DOHH2 (cell line): ENCODE measurements around the gene KDM4C.

Experiments used
- H3F3A ChIP-seq: fragments of 200-600 bp; sonication (generic), shearing (Covaris generic); 2 replicates; pipeline ENCODE4 v1.6.0; 2016; ENCODE audit warnings: antibody characterized with exemption, mild to moderate bottlenecking; ENCODE audit not compliant: control insufficient read depth, insufficient read depth
- H3K27ac ChIP-seq: fragments of 200-600 bp; sonication (generic); 2 replicates; pipeline ENCODE4 v1.5.1; 2014; ENCODE audit warnings: low read depth, mild to moderate bottlenecking, low read length, moderate library complexity
- H3K27me3 ChIP-seq: fragments of 200-600 bp; sonication (generic); 2 replicates; pipeline ENCODE4 v1.6.1; 2014; ENCODE audit warnings: mild to moderate bottlenecking, low read length, mixed read lengths; ENCODE audit not compliant: control insufficient read depth
- H3K36me3 ChIP-seq: fragments of 200-600 bp; sonication (generic); 2 replicates; pipeline ENCODE4 v1.6.1; 2014; ENCODE audit warnings: mild to moderate bottlenecking, low read length, moderate library complexity, mixed read lengths; ENCODE audit not compliant: control insufficient read depth
- H3K4me1 ChIP-seq: fragments of 200-600 bp; sonication (generic); 2 replicates; pipeline ENCODE4 v1.6.1; 2014; ENCODE audit warnings: mild to moderate bottlenecking, low read length, mixed read lengths; ENCODE audit not compliant: control insufficient read depth
- H3K4me2 ChIP-seq: fragments of 200-600 bp; sonication (generic); 2 replicates; pipeline ENCODE4 v1.6.0; 2014; ENCODE audit warnings: mild to moderate bottlenecking, low read length, moderate library complexity
- H3K4me3 ChIP-seq: fragments of 200-600 bp; sonication (generic); 2 replicates; pipeline ENCODE4 v1.5.1; 2014; ENCODE audit warnings: mild to moderate bottlenecking, low read length, mixed read lengths
- H3K79me2 ChIP-seq: fragments of 200-600 bp; sonication (generic); 2 replicates; pipeline ENCODE4 v1.6.1; 2014; ENCODE audit warnings: mild to moderate bottlenecking, low read length, mixed read lengths; ENCODE audit not compliant: control insufficient read depth
- H3K9me2 ChIP-seq: fragments of 200-600 bp; sonication (generic); replicated peaks from 2 replicates; pipeline ENCODE4 v1.6.1; 2014; ENCODE audit warnings: mild to moderate bottlenecking, low read length, mixed read lengths; ENCODE audit not compliant: control insufficient read depth
- H3K9me3 ChIP-seq: fragments of 200-600 bp; sonication (generic); 2 replicates; pipeline ENCODE4 v1.6.1; 2014; ENCODE audit warnings: antibody characterized with exemption, low read length, mixed read lengths; ENCODE audit not compliant: control insufficient read depth, insufficient read depth
- H4K20me1 ChIP-seq: fragments of 200-600 bp; sonication (generic); 2 replicates; pipeline ENCODE4 v1.6.0; 2014; ENCODE audit warnings: low read depth, mild to moderate bottlenecking, antibody characterized with exemption, low read length, moderate library complexity; ENCODE audit not compliant: control insufficient read depth, insufficient read depth
- EZH2phosphoT487 ChIP-seq: fragments of 200-600 bp; sonication (generic); IDR thresholded peaks from 2 replicates; pipeline ENCODE4 v1.6.1; 2017; ENCODE audit warnings: borderline replicate concordance, mild to moderate bottlenecking, antibody characterized with exemption, low read length, moderate library complexity, mixed read lengths
- TF ChIP-seq, protein P1 (sequence below): fragments of 200-600 bp; sonication (generic); IDR thresholded peaks from one replicate; pipeline ENCODE4 v1.5.1; 2014; ENCODE audit warnings: antibody characterized with exemption, mild to moderate bottlenecking, low read depth, low read length; ENCODE audit not compliant: poor library complexity, severe bottlenecking

KDM4C gene

DNA sequence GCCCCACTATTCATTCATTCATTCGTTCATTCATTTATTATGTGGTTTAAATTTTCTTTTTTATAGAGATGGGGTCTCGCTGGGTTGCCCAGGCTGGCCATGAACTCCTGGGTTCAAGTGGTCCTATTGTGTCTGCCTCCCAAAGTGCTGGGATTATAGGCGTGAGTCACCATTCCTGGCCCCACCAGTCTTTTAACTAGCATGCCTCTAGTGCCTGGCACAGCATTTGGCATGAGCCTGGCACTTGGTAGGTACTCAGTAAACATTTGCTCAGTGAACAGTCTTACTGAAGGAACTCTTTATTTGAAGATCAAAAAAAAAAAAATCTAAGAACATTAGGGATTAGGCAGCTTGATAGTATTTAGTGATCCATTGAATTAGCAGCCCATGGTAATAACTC is 98.1 kb downstream of the KDM4C start:
- H3K4me3 ChIP-seq = no peak overlapping the region
- TF ChIP-seq, protein P1, sequence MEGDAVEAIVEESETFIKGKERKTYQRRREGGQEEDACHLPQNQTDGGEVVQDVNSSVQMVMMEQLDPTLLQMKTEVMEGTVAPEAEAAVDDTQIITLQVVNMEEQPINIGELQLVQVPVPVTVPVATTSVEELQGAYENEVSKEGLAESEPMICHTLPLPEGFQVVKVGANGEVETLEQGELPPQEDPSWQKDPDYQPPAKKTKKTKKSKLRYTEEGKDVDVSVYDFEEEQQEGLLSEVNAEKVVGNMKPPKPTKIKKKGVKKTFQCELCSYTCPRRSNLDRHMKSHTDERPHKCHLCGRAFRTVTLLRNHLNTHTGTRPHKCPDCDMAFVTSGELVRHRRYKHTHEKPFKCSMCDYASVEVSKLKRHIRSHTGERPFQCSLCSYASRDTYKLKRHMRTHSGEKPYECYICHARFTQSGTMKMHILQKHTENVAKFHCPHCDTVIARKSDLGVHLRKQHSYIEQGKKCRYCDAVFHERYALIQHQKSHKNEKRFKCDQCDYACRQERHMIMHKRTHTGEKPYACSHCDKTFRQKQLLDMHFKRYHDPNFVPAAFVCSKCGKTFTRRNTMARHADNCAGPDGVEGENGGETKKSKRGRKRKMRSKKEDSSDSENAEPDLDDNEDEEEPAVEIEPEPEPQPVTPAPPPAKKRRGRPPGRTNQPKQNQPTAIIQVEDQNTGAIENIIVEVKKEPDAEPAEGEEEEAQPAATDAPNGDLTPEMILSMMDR = no peak
- no peak for TF ChIP-seq EZH2phosphoT487
- H3K4me1 ChIP-seq = no peaks in the 10 kb centered on the region

DNA sequence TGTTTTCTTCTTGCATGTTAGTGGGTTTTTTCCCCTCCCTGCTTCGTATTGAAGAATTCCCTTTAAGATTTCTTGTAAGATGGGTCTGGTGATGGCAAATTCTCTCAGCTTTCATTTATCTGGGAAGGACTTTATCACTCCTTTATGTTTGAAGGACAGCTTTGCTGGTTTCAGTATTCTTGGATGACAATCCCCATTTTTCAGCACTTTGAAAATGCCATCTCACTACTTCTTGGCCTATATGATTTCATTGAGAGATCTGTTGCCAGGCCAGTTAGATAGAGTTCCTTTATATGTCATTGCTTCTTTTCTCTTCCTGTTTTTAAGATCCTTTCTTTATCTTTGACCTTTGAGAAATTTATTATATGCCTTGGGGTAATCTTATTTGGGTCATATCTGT is 106.3 kb downstream of the KDM4C start:
- H3K4me3 ChIP-seq = no peak overlapping the region
- H3K4me2 ChIP-seq = no peak overlapping the region
- H3K9me3 ChIP-seq = no peaks in the 10 kb centered on the region
- no peaks in the 10 kb centered on the region for H4K20me1 ChIP-seq
- TF ChIP-seq, protein P1 = no peak
- no peak for TF ChIP-seq EZH2phosphoT487
- H3K4me1 ChIP-seq = no peaks in the 10 kb centered on the region
- no peak overlapping the region for H3K27ac ChIP-seq
- no peaks in the 10 kb centered on the region for H3K27me3 ChIP-seq
- H3F3A ChIP-seq = no peaks in the 10 kb centered on the region
- H3K36me3 ChIP-seq = no peaks in the 10 kb centered on the region
- no peaks in the 10 kb centered on the region for H3K79me2 ChIP-seq
- no peaks in the 10 kb centered on the region for H3K9me2 ChIP-seq

More for the DNA sequence above, 98.1 kb downstream of the KDM4C start:
- Histone ChIP-seq H3K9me2 (no peaks in the 10 kb centered on the region), H3K36me3 (peaks cover 6% of the 10 kb centered on the region), H4K20me1 (no peaks in the 10 kb centered on the region), H3K79me2 (no peaks in the 10 kb centered on the region), H3K4me2 (no peak overlapping the region), H3F3A (no peaks in the 10 kb centered on the region), H3K9me3 (no peaks in the 10 kb centered on the region), H3K27ac (no peak overlapping the region), H3K27me3 (no peaks in the 10 kb centered on the region)

DNA sequence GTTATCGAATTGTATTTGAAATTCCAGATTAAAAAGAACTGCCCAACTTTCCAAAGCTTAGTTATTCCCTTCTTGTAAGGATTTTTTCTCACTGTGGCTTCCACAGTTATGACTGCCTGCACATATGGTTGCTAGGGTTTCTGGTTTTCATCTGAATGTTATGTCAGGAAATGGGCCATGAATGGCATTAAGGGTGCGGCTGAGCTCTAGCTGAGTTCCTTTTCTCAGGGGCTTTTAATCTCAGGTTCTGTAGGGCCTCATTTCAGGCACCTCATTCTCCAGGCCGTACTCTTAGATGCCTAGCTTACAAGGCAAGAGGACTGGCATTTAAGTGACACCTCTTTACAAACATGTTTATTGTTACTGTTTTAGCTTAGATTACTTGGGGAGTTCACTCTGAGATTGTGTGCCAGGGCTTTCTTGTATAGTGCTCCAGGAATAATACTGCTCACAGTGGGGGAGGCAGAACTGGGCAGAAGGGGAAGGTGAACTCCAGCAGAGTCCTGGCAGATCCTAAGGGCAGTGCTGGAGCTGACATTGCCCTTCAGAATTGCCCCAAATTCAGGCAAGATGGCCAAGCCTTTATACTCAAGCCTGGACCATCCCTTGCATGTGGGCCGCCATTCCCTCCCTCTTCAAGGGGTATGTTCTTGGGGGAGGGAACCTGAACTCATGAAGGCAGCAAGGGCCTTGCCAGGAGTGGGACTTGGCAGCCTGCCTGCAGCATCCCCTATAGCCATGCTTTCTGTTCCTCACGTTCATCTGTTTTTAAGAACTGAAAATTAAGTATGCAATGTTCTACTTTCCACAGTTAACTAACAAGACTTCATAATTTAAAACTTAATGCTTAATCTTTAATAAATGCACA is 111.5 kb downstream of the KDM4C start:
- no peaks in the 10 kb centered on the region for H3K9me2 ChIP-seq
- no peak overlapping the region for H3K4me2 ChIP-seq
- no peaks in the 10 kb centered on the region for H3K9me3 ChIP-seq
- H3K79me2 ChIP-seq = no peaks in the 10 kb centered on the region
- no peak overlapping the region for H3K27ac ChIP-seq
- H4K20me1 ChIP-seq = no peaks in the 10 kb centered on the region
- H3K4me3 ChIP-seq = no peak overlapping the region
- no peak for TF ChIP-seq EZH2phosphoT487
- TF ChIP-seq, protein P1 = no peak
- H3K27me3 ChIP-seq = no peaks in the 10 kb centered on the region
- H3K4me1 ChIP-seq = no peaks in the 10 kb centered on the region
- no peaks in the 10 kb centered on the region for H3F3A ChIP-seq
- H3K36me3 ChIP-seq = no peaks in the 10 kb centered on the region
